Type B pancreatic cell (in vitro differentiated cells): ENCODE data around the gene ZMYM4. TPM values are rescaled to one million over a fixed set of nuclear protein-coding genes. Genes with fewer than 3 reads are reported as not detected.

ENCODE experiments used
- DNase-seq: peaks from one replicate; pipeline ENCODE4 v3.0.0; 2021; ENCODE audit warnings: mixed read lengths; ENCODE audit not compliant: unreplicated experiment; ENCODE audit errors: extremely low spot score
- H3K27ac Mint-ChIP-seq: 2 replicates; pipeline ENCODE4 v1.8.0; 2021; ENCODE audit warnings: mild to moderate bottlenecking, mixed read lengths
- H3K27me3 Mint-ChIP-seq: 2 replicates; pipeline ENCODE4 v1.8.0; 2021; ENCODE audit warnings: mixed read lengths
- H3K36me3 Mint-ChIP-seq: 2 replicates; pipeline ENCODE4 v1.8.0; 2021; ENCODE audit warnings: mixed read lengths
- H3K4me1 Mint-ChIP-seq: one replicate; pipeline ENCODE4 v1.8.0; 2021; ENCODE audit warnings: mixed read lengths; ENCODE audit not compliant: unreplicated experiment
- H3K4me3 Mint-ChIP-seq: 2 replicates; pipeline ENCODE4 v1.8.0; 2021; ENCODE audit warnings: mild to moderate bottlenecking, mixed read lengths
- H3K9me3 Mint-ChIP-seq: 2 replicates; pipeline ENCODE4 v1.8.0; 2021; ENCODE audit warnings: mixed read lengths
- CTCF ChIP-seq: fragments of 200-600 bp; sonication (generic); conservative IDR thresholded peaks from 2 replicates; pipeline ENCODE4 v1.5.0; 2021; ENCODE audit warnings: antibody characterized with exemption, mild to moderate bottlenecking
- total RNA-seq: library from RNA; stranded (reverse); gene quantifications from 2 replicates; pipeline ENCODE4 v1.2.1, GENCODE V29; 2021; ENCODE audit warnings: low replicate concordance

Gene ZMYM4
- total RNA-seq, 1 donor from 2014 or later, result 85.4 TPM

- TF ChIP-seq CTCF, result no peak
- no peak overlapping the region for H3K27ac Mint-ChIP-seq
- H3K9me3 Mint-ChIP-seq, result no peaks in the 10 kb centered on the region
- no peaks in the 10 kb centered on the region for H3K36me3 Mint-ChIP-seq
- no peak for DNase-seq
- H3K4me3 Mint-ChIP-seq, result no peak overlapping the region
- H3K27me3 Mint-ChIP-seq, result no peaks in the 10 kb centered on the region
- H3K4me1 Mint-ChIP-seq, result peaks cover 6% of the 10 kb centered on the region
Measured at GRCh38 chr1:35447278-35447677, 178.8 kb downstream of the ZMYM4 start.

- no peak overlapping the region for H3K4me3 Mint-ChIP-seq
- TF ChIP-seq CTCF, result no peak
- no peaks in the 10 kb centered on the region for H3K36me3 Mint-ChIP-seq
- H3K27me3 Mint-ChIP-seq, result no peaks in the 10 kb centered on the region
- no peak overlapping the region for H3K27ac Mint-ChIP-seq
- H3K4me1 Mint-ChIP-seq, result peaks cover 11% of the 10 kb centered on the region
- no peaks in the 10 kb centered on the region for H3K9me3 Mint-ChIP-seq
- DNase-seq, result no peak
Measured at GRCh38 chr1:35448344-35448801, 179.9 kb downstream of the ZMYM4 start.

- no peak overlapping the region for H3K4me3 Mint-ChIP-seq
- no peak for DNase-seq
- peaks cover 11% of the 10 kb centered on the region for H3K4me1 Mint-ChIP-seq
- no peaks in the 10 kb centered on the region for H3K36me3 Mint-ChIP-seq
- no peaks in the 10 kb centered on the region for H3K27me3 Mint-ChIP-seq
- TF ChIP-seq CTCF, result no peak
- H3K9me3 Mint-ChIP-seq, result no peaks in the 10 kb centered on the region
- H3K27ac Mint-ChIP-seq, result no peak overlapping the region
Measured at GRCh38 chr1:35449334-35450008, 181.0 kb downstream of the ZMYM4 start.

- TF ChIP-seq CTCF, result peak; percentile 90
- no peak overlapping the region for H3K27ac Mint-ChIP-seq
- DNase-seq, result peak; percentile 80
- H3K36me3 Mint-ChIP-seq, result peaks cover 3% of the 10 kb centered on the region
- no peak overlapping the region for H3K4me3 Mint-ChIP-seq
- H3K27me3 Mint-ChIP-seq, result no peaks in the 10 kb centered on the region
- peaks cover 11% of the 10 kb centered on the region for H3K4me1 Mint-ChIP-seq
- H3K9me3 Mint-ChIP-seq, result no peaks in the 10 kb centered on the region
Measured at GRCh38 chr1:35451125-35451528, 182.6 kb downstream of the ZMYM4 start.

- Mint-ChIP-seq H3K27ac (no peak overlapping the region), H3K4me1 (peaks cover 11% of the 10 kb centered on the region), H3K9me3 (no peaks in the 10 kb centered on the region), H3K4me3 (no peak overlapping the region), H3K27me3 (no peaks in the 10 kb centered on the region), H3K36me3 (peaks cover 4% of the 10 kb centered on the region)
- TF ChIP-seq CTCF, result no peak
- no peak for DNase-seq
Measured at GRCh38 chr1:35452106-35452774, 183.7 kb downstream of the ZMYM4 start.
